ENCODE results near the gene MYCL. TPM values are rescaled to one million over a fixed set of nuclear protein-coding genes. Genes with fewer than 3 reads are reported as not detected.

MYCL gene
- 0.12 and 0.26 TPM in 2 replicates for total RNA-seq

GRCh38 chr1:39901714-39902459 lies at the start of gene MYCL:
TSS of gene MYCL (minus strand) at chr1:39901917. CDS start at chr1:39901434, 483 bp downstream.

Other genes starting within 250 kb of the MYCL start
- gene NT5C1A, start 229.8 kb downstream of the MYCL start, total RNA-seq: not detected in 2 replicates
- not detected in 2 replicates for gene HPCAL4, start 210.5 kb downstream of the MYCL start, total RNA-seq
- gene PPIE, start 163.0 kb downstream of the MYCL start, total RNA-seq: 34.3 and 37.3 TPM in 2 replicates
- 0.99 and 5.4 TPM in 2 replicates for gene OXCT2, start 130.6 kb downstream of the MYCL start, total RNA-seq
- gene BMP8B, start 113.1 kb downstream of the MYCL start, total RNA-seq: under 0.01 TPM in 1 of 2 replicates, not detected in the other
- 17.7 and 19.0 TPM in 2 replicates for gene TRIT1, start 18.4 kb downstream of the MYCL start, total RNA-seq
- gene MFSD2A, start 53.2 kb upstream of the MYCL start, total RNA-seq: 0.62 and 1.8 TPM in 2 replicates
- 623 and 655 TPM in 2 replicates for gene CAP1, start 138.8 kb upstream of the MYCL start, total RNA-seq
- gene PPT1, start 195.3 kb upstream of the MYCL start, total RNA-seq: 41.5 and 52.7 TPM in 2 replicates